GM18873 (cell line): Measurements from ENCODE around the gene KCNMA1.

ENCODE experiments used
- ATAC-seq: cut with Tn5 transposase; IDR thresholded peaks from one replicate; pipeline ENCODE4 v1.9.1; 2021; ENCODE audit warnings: mild to moderate bottlenecking, moderate library complexity, moderate number of reproducible peaks; ENCODE audit not compliant: unreplicated experiment, low FRiP score

Gene KCNMA1

GRCh38 chr10:77157248-77158019 is 480.2 kb downstream of the KCNMA1 start:
- no peak for ATAC-seq

DNA sequence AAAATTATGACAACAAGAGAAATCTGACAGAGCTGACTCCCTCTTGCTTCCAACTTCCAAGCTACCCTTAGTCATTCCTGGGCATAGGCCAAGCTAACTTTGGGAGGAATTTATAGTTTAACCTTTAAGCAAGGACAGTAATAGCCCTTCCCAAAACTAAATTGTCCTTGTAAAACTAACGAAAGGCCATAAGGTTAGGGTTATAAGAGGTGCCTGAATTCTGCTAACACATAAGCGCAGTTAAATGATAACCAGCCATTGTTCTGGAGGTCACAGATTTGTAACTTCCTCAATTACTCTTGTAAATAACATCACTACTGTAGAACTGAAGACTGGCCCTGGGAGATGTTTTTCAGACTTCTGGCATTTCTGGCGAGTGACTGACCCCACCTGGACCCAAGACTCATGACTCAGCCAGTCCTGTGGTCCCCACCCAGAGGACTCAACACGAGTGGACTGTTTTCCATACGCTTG is 481.2 kb downstream of the KCNMA1 start:
- ATAC-seq, result no peak

DNA sequence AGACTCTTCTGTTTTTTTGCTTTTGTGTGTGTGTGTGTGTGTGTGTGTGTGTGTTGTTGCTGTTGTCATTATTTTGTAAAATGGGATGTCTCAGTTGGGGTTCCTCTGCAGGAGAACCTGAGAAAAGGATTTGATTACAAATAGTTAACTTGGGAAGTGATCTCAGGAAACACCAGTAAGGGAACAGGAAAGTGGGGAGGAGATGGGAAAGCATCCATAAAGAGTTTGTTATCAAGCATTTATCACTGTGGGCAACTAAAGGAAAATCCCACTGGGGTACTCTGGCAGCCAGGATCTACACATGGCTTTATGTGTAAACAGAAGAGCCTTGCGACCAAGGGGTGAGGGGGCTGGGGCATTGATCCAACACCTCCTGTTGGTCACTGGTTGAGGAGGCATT is 485.4 kb downstream of the KCNMA1 start:
- no peak for ATAC-seq

- ATAC-seq, result no peak
Measured at GRCh38 chr10:77151408-77151807, 486.2 kb downstream of the KCNMA1 start.

GRCh38 chr10:77149706-77150105 is 487.9 kb downstream of the KCNMA1 start:
- ATAC-seq, result no peak

DNA sequence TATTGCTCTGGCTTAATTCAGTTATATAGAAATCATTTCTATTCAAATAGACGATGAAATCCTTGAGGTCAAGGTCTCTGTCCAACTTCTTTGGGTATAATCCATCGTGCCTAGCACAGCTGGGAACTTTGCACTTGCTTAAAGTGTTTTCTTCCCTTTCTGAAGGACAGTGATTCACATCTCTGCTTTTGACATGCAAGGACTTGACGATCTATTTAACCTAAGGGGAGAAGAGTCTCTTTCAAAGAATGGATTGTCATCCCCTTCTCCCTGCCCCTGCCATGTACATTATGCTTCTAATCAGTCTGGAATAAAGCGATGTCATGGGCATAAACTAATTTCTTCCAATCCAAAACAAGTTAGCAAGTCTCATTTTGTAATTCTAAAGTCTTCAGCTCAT is 488.6 kb downstream of the KCNMA1 start:
- no peak for ATAC-seq

GRCh38 chr10:77147871-77148270 is 489.7 kb downstream of the KCNMA1 start:
- ATAC-seq, result no peak

DNA sequence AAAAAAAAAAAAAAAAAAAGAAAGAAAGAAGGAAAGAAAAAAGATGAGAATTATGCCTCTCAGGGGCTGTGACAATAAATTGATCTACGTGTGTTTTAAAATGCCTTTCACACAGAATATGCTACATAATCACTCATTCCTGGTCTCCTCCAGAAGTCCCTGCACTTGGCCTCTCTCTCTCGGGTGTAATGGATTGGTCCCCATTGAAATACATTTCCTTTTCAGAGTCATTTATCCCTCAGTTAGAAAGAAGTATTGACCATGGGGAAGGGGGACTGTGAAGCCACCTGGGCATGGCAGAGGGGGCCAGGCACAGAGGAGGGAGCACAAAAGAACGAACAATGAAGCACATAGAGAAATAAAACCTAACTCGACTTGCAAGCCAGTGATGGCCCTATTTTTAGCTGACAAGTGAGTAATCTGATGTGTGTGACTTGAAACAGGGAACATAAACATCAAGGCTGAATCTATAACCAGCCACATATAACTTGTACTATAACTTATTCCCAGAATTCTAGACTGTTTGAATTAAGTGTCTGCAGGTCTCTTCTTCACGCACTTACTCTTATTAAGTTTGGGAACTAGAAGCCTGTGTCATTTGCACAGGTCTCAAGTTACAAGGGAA is 490.8 kb downstream of the KCNMA1 start:
- ATAC-seq, result no peak

- ATAC-seq, result no peak
Measured at GRCh38 chr10:77144656-77145055, 493.0 kb downstream of the KCNMA1 start.

DNA sequence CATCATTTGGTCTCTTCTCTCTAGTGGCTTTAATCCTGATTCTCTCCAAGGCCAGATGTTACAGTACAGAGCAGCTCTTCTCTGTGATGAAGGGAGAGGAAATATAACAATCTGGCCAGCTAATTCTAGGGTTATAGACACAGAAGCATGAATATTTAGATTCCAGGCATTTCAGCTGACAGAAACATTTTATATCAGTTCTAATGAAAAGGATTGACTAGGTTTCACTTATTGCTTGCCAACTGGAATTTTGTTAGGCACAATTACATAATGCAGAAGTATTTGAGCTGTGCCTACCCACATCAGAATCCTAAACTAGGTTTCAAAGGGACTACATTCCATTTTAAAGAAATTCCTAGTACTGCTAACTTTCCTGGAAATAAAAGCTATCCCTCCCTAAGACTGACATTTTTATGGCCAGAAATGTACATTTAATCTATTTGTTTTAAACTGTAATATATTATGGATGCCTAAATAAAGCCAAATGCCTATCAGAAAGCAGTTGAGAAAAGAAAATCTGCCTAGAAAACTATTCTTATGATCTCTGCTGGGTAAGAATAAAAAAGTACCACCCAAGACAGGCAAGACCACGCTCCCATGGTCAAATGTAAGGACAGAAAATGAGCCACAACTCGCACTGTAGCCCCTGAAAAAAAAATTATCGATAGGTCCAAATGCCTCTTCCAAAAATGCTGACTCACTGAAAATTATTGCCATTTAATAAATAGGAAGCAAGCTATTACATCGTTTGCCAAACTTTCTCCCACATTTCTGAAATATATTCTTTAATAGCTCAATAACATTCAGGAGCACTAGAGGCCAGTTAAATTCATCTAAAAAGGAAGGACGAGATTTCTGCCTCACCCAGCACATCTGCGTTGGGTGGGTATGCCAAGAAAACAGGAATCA is 498.1 kb downstream of the KCNMA1 start:
- no peak for ATAC-seq

- no peak for ATAC-seq
Measured at GRCh38 chr10:77138541-77138940, 499.1 kb downstream of the KCNMA1 start.

GRCh38 chr10:77135555-77135954 is 502.1 kb downstream of the KCNMA1 start:
- no peak for ATAC-seq

DNA sequence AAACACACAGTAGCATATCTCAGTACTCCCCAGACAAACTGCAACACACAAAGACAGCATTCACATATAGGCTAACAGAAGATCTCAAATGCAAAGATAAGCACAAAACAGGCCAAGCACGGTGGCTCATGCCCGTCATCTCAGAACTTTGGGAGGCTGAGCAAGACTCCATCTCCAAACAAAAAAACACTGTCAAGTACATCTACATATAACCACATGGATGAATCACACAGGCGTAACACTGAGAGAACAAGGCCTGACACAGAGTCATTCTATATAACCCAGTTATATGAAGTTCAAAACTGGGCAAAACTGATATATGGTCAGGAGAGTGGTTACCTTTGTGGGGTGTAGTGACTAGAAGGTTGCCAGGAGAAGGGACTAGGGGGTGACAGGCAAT is 506.4 kb downstream of the KCNMA1 start:
- no peak for ATAC-seq

DNA sequence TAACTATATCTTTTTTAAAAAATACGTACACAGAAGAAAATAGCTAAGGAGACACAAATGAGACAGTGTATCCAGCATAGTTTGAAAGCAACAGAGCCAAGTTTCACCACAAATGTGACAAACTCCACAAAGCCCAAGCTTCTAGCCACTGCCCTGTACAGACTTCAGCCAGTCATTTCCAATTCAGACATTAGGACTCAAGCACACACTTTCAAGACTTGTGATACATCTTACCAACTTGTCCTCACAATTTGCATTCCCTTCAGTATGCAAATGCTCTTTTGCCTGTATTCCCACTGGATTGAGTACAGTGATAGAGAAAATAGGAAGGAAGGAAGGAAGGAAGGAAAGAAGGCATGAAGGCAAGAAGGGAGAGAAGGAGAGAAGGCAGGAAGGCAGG is 510.4 kb downstream of the KCNMA1 start:
- ATAC-seq, result no peak

- ATAC-seq, result no peak
Measured at GRCh38 chr10:77125231-77125630, 512.4 kb downstream of the KCNMA1 start.

DNA sequence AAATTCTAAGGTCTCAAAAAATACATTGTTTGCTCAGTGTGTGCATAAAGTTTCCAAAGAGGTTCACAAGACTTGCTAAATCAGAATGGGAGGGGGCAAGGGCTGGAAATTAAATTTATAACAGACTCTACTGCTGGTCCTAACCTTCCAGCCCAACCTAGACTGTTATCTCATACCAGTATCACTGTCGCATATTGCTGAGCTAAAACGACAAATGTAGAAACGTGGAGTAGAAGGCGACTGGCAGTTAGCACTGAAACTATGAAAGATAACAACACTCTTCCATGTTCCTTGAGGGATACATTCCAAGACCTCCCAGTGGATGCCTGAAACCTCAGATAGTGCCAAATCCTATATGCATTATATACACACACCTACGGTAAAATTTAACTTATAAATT is 514.3 kb downstream of the KCNMA1 start:
- no peak for ATAC-seq

- no peak for ATAC-seq
Measured at GRCh38 chr10:77121829-77122228, 515.8 kb downstream of the KCNMA1 start.

DNA sequence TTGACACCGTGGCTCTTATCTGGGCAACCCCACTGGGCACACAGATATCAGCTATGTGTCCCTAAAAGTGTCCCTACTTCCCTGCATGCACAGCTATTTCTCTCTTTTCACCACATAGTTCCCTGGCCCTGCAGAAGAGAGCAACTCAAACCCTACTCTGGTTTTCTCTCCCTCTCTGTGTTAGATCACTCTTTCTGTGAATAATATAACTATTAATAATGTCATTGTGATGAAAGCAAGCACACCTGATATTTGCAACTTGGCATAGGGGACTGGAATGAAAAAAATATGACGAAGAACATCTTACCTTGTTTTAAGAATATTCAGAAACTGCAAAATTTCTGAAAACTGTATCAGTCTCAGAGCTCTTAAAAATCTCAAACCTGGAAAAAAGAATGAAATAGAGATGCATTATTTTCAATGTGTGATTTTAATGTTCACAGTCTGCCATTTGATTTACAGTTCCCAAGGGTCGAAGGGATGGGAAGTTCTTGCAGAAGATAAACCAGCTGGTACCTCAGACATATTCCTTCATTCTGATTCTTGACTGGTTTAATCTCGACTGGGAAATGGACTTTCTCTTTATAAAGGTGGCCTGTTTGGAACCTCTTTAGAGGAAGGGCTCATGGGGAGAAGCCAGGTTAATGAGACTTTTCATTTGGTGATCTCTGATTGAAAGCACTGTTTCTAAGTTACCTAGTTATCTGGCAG is 516.8 kb downstream of the KCNMA1 start:
- no peak for ATAC-seq

DNA sequence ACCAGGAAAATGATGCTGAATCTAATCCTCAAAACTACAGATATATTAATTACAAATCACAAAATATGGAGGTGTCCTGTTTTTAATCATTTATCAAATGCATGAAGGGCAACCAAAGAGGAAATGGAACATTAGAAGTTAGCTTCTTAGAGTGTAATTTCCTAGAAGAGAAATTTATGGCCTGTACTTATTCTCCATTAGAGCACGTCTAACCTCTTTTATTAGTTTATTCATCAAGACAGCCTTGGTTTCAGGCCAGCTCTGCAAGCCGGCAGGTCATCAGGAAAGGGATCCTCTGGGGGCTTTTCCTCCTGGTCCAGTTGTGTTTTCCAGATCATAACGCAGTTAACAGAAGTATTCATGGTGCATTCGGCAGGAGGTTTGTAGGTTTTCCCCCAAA is 517.6 kb downstream of the KCNMA1 start:
- no peak for ATAC-seq

GRCh38 chr10:77118603-77119282 is 518.9 kb downstream of the KCNMA1 start:
- ATAC-seq, result no peak
